Right lobe of liver (tissue), 4 donors: ENCODE results near the gene CLSTN2.

ENCODE experiments used
- POLR2A ChIP-seq: fragments of 450-650 bp; IDR thresholded peaks from one replicate; pipeline ENCODE4 v1.6.1; 2017; ENCODE audit warnings: antibody characterized with exemption, mild to moderate bottlenecking
- TF ChIP-seq, protein P1 (sequence below), 4 donors: fragments of 200-600 bp in 3 of 4; fragments of 450-650 bp in 1 of 4; IDR thresholded peaks; one replicate each; pipeline versions ENCODE4 v1.5.1 to v1.8.0; 2016 to 2022; ENCODE audit warnings: antibody characterized with exemption in 4 of 4, mild to moderate bottlenecking in 2 of 4
- donor health status: DM: no; HTN: no; CAD: no.
- donor health status: DM: no; HTN: no; CAD: no.
- donor health status: DM: no; HTN: yes; CAD: no.

- no peak for TF ChIP-seq POLR2A
- TF ChIP-seq, protein P1, sequence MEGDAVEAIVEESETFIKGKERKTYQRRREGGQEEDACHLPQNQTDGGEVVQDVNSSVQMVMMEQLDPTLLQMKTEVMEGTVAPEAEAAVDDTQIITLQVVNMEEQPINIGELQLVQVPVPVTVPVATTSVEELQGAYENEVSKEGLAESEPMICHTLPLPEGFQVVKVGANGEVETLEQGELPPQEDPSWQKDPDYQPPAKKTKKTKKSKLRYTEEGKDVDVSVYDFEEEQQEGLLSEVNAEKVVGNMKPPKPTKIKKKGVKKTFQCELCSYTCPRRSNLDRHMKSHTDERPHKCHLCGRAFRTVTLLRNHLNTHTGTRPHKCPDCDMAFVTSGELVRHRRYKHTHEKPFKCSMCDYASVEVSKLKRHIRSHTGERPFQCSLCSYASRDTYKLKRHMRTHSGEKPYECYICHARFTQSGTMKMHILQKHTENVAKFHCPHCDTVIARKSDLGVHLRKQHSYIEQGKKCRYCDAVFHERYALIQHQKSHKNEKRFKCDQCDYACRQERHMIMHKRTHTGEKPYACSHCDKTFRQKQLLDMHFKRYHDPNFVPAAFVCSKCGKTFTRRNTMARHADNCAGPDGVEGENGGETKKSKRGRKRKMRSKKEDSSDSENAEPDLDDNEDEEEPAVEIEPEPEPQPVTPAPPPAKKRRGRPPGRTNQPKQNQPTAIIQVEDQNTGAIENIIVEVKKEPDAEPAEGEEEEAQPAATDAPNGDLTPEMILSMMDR (IDR thresholded peaks at IDR 0.05), result no peak
Measured at GRCh38 chr3:140472306-140473020, 537.5 kb downstream of the CLSTN2 start.
